Esophagus squamous epithelium (tissue), 4 donors: ENCODE measurements around the gene TNFAIP3.

Experiments
- POLR2A ChIP-seq, 4 donors: fragments of 450-650 bp; IDR thresholded peaks; one replicate each; pipeline ENCODE4 v1.6.1; 2017; ENCODE audit warnings: antibody characterized with exemption in 4 of 4, mild to moderate bottlenecking in 4 of 4, moderate library complexity in 3 of 4
- TF ChIP-seq, protein P1 (sequence below), 6 experiments: fragments of 450-650 bp in 4 of 6; fragments of 200-600 bp in 2 of 6; sonication (generic) in 2 of 6; IDR thresholded peaks; one replicate each; pipeline ENCODE4 v1.5.1; 2016 to 2019; ENCODE audit warnings: antibody characterized with exemption in 6 of 6, mild to moderate bottlenecking in 4 of 6, moderate library complexity in 4 of 6

DNA sequence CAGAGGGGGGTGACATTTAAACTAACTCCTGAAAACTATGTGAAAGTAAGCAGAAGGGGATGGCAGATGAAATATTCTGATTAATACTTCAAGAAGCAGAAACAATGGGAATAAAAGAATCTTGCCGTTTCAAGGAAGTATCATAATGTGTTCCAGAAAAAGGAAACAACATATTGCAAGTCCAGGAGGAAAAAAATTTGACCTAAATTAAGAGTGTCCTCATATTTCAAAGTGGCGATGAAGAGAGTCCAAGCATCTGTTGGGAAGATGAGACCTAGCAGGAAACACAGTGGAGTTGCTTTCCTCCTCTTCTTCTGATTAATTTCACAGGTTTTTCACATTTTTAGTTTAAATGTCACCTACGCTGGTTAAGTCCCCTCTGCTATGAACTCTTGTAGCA, 45.6 kb upstream of the TNFAIP3 start:
- TF ChIP-seq, protein P1, sequence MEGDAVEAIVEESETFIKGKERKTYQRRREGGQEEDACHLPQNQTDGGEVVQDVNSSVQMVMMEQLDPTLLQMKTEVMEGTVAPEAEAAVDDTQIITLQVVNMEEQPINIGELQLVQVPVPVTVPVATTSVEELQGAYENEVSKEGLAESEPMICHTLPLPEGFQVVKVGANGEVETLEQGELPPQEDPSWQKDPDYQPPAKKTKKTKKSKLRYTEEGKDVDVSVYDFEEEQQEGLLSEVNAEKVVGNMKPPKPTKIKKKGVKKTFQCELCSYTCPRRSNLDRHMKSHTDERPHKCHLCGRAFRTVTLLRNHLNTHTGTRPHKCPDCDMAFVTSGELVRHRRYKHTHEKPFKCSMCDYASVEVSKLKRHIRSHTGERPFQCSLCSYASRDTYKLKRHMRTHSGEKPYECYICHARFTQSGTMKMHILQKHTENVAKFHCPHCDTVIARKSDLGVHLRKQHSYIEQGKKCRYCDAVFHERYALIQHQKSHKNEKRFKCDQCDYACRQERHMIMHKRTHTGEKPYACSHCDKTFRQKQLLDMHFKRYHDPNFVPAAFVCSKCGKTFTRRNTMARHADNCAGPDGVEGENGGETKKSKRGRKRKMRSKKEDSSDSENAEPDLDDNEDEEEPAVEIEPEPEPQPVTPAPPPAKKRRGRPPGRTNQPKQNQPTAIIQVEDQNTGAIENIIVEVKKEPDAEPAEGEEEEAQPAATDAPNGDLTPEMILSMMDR (IDR thresholded peaks at IDR 0.05) = no peak
- no peak for TF ChIP-seq POLR2A (IDR thresholded peaks at IDR 0.05)
